Stimulated activated effector memory CD8-positive, alpha-beta T cell treated with anti-CD3 and anti-CD28 coated beads, Interleukin-12 subunit alpha, Interleukin-12 subunit beta, amount 100 ng/mL, for 72 hours (primary cell): Measurements from ENCODE around the gene MED13L.
A peak's percentile ranks its signal among the peaks of the same experiment; 100 is the strongest.

ENCODE experiments used
- ATAC-seq: fragments of 150-1000 bp; cut with Tn5 transposase; 2 replicates; pipeline ENCODE4 v1.10.0; 2021
- DNase-seq, 2 donors: peaks; one replicate each; pipeline ENCODE4 v3.0.0; 2021 to 2022; ENCODE audit warnings: low spot score in 2 of 2
- H3K27ac Mint-ChIP-seq: one replicate; pipeline ENCODE4 v1.8.0; 2022; ENCODE audit warnings: mild to moderate bottlenecking, mixed read lengths
- H3K36me3 Mint-ChIP-seq: one replicate; pipeline ENCODE4 v1.8.0; 2022; ENCODE audit warnings: mild to moderate bottlenecking, mixed read lengths
- H3K4me1 Mint-ChIP-seq: one replicate; pipeline ENCODE4 v1.8.0; 2022; ENCODE audit warnings: mixed read lengths
- H3K4me3 Mint-ChIP-seq: one replicate; pipeline ENCODE4 v1.8.0; 2022; ENCODE audit warnings: mild to moderate bottlenecking, mixed read lengths
- H3K9me3 Mint-ChIP-seq: one replicate; pipeline ENCODE4 v1.8.0; 2022; ENCODE audit warnings: mixed read lengths

The MED13L gene

DNA sequence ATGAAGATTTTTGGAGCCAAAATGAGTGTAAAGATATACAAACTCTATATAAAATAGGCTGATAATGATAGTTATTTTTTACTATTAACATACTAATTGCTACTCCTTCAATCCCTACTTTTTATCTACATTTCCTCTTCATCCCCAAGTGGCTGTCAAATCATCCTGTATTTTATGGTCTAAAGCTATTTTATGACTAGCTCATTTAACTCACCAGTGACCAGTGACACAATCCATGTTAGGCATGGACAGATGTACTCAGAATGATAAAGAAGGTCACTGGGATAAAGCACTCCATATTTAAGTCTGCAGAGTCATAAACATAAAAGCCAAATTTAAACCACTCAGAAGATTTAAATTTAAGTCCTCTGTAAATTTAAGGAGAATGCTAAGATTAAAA, 183.0 kb downstream of the MED13L start:
- Mint-ChIP-seq H3K9me3 (no peaks in the 10 kb centered on the region), H3K36me3 (no peaks in the 10 kb centered on the region), H3K4me1 (peaks cover 31% of the 10 kb centered on the region), H3K27ac (no peak overlapping the region), H3K4me3 (no peak overlapping the region)
- ATAC-seq (no peak), DNase-seq (no peak)

GRCh38 chr12:116093915-116094314, 183.6 kb downstream of the MED13L start:
- DNase-seq, result no peak
- no peaks in the 10 kb centered on the region for H3K36me3 Mint-ChIP-seq
- H3K4me1 Mint-ChIP-seq, result peaks cover 29% of the 10 kb centered on the region
- H3K4me3 Mint-ChIP-seq, result no peak overlapping the region
- no peaks in the 10 kb centered on the region for H3K9me3 Mint-ChIP-seq
- H3K27ac Mint-ChIP-seq, result no peak overlapping the region
- no peak for ATAC-seq

GRCh38 chr12:116092776-116093175, 184.7 kb downstream of the MED13L start:
- Mint-ChIP-seq H3K36me3 (no peaks in the 10 kb centered on the region), H3K4me3 (no peak overlapping the region), H3K4me1 (peaks cover 40% of the 10 kb centered on the region), H3K9me3 (no peaks in the 10 kb centered on the region), H3K27ac (no peak overlapping the region)
- ATAC-seq, result no peak
- DNase-seq, result no peak

DNA sequence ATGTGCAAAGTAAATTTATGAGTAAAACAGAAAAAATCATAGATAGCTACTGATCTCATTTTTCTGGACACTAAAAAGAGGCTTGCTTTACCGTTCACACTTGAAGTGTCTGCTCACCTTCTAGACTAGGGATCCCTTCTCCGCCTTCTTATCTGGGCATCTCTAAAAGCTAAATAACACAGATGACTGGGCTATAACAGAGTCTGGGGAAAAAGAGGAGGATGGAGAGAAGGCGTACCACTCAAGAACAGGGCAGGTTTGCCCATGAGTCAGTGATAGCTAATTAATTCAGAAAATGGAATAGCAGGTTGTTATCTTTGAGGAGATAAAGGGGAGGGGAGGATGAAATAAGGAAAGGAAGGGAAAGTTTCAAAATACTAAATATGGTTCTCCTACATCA, 185.3 kb downstream of the MED13L start:
- Mint-ChIP-seq H3K27ac (no peak overlapping the region), H3K4me1 (peaks cover 46% of the 10 kb centered on the region), H3K36me3 (no peaks in the 10 kb centered on the region), H3K4me3 (no peak overlapping the region), H3K9me3 (no peaks in the 10 kb centered on the region)
- ATAC-seq, result no peak
- no peak for DNase-seq

- no peak for ATAC-seq
- no peak overlapping the region for H3K27ac Mint-ChIP-seq
These were observed 185.9 kb downstream of the MED13L start for GRCh38 chr12:116091579-116091978.

GRCh38 chr12:116090516-116090915, 187.0 kb downstream of the MED13L start:
- H3K27ac Mint-ChIP-seq, result no peak overlapping the region
- no peak overlapping the region for H3K4me3 Mint-ChIP-seq
- no peaks in the 10 kb centered on the region for H3K9me3 Mint-ChIP-seq
- DNase-seq, result no peak
- no peak for ATAC-seq
- H3K4me1 Mint-ChIP-seq, result peaks cover 51% of the 10 kb centered on the region
- no peaks in the 10 kb centered on the region for H3K36me3 Mint-ChIP-seq

More at GRCh38 chr12:116091579-116091978, 185.9 kb downstream of the MED13L start:
- no peaks in the 10 kb centered on the region for H3K9me3 Mint-ChIP-seq
- DNase-seq, result no peak
- H3K36me3 Mint-ChIP-seq, result no peaks in the 10 kb centered on the region
- H3K4me1 Mint-ChIP-seq, result peaks cover 46% of the 10 kb centered on the region
- no peak overlapping the region for H3K4me3 Mint-ChIP-seq

DNA sequence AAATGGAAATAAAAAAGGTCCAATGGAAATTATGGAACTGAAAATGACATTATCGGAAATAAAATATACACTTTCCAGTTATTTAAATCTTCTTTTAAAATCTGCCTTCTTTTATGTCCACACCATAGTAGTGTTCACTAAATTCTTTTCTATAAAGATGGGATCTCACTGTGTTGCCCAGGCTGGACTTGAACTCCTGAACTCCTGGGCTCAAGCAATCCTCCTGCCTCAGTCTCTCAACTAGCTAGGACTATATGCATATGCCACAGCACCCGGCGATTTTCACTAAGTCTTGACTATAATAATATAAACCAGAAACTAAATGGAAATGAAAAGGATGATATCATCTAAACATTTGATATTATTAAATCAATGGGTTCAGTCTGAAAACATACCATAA, 188.4 kb downstream of the MED13L start:
- Mint-ChIP-seq H3K9me3 (no peaks in the 10 kb centered on the region), H3K4me1 (peaks cover 53% of the 10 kb centered on the region), H3K36me3 (no peaks in the 10 kb centered on the region), H3K27ac (no peak overlapping the region), H3K4me3 (no peak overlapping the region)
- ATAC-seq, result no peak
- DNase-seq, result no peak

- Mint-ChIP-seq H3K4me3 (peak overlapping the region; percentile 44), H3K9me3 (no peaks in the 10 kb centered on the region)
These were observed 189.5 kb downstream of the MED13L start for GRCh38 chr12:116087962-116088361.

DNA sequence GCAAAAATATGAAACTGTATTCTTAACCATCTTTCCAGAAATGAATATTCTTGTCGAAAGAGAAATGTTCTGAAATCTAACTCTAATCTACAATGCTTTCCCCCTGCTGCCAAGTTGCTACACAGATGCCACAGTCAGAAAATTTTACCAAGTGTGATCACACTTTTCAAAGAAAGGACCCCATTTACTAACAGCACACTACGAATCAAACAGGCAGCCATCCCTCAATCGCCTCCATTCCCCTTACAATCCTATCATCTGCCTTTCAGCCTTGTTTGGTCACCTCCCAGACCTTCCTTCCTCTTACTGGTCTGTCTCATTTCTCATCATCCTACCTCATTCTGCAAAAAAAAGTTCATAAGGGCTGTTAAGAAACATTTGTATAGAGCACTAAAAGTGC, 190.1 kb downstream of the MED13L start:
- ATAC-seq (peak; percentile 79), DNase-seq (peak in 1 of 2 donors; percentile 56)
- H3K27ac Mint-ChIP-seq, result peak overlapping the region; percentile 69
- no peaks in the 10 kb centered on the region for H3K9me3 Mint-ChIP-seq
- H3K4me3 Mint-ChIP-seq, result peak overlapping the region; percentile 44
- H3K36me3 Mint-ChIP-seq, result no peaks in the 10 kb centered on the region
- H3K4me1 Mint-ChIP-seq, result peaks cover 49% of the 10 kb centered on the region

More at GRCh38 chr12:116087962-116088361, 189.5 kb downstream of the MED13L start:
- peak; percentile 94 for ATAC-seq
- H3K36me3 Mint-ChIP-seq, result no peaks in the 10 kb centered on the region
- peaks cover 53% of the 10 kb centered on the region for H3K4me1 Mint-ChIP-seq
- peak overlapping the region; percentile 69 for H3K27ac Mint-ChIP-seq
- DNase-seq, result peak in 1 of 2 donors; percentile 54

GRCh38 chr12:116080415-116080814, 197.1 kb downstream of the MED13L start:
- H3K4me3 Mint-ChIP-seq, result no peak overlapping the region
- peaks cover under 1% of the 10 kb centered on the region for H3K4me1 Mint-ChIP-seq

GRCh38 chr12:116078396-116078795, 199.1 kb downstream of the MED13L start:
- DNase-seq, result no peak
- Mint-ChIP-seq H3K36me3 (no peaks in the 10 kb centered on the region), H3K9me3 (no peaks in the 10 kb centered on the region), H3K4me3 (no peak overlapping the region), H3K4me1 (peaks cover 5% of the 10 kb centered on the region), H3K27ac (no peak overlapping the region)
- no peak for ATAC-seq

More at GRCh38 chr12:116080415-116080814, 197.1 kb downstream of the MED13L start:
- no peaks in the 10 kb centered on the region for H3K36me3 Mint-ChIP-seq
- DNase-seq (no peak), ATAC-seq (peak; percentile 49)
- no peak overlapping the region for H3K27ac Mint-ChIP-seq
- no peaks in the 10 kb centered on the region for H3K9me3 Mint-ChIP-seq

- Mint-ChIP-seq H3K4me3 (no peak overlapping the region), H3K36me3 (no peaks in the 10 kb centered on the region), H3K4me1 (peaks cover 5% of the 10 kb centered on the region), H3K27ac (no peak overlapping the region), H3K9me3 (no peaks in the 10 kb centered on the region)
- no peak for ATAC-seq
- no peak for DNase-seq
These were observed 200.1 kb downstream of the MED13L start for GRCh38 chr12:116077431-116077830.

GRCh38 chr12:116076399-116076798, 201.1 kb downstream of the MED13L start:
- Mint-ChIP-seq H3K4me3 (no peak overlapping the region), H3K4me1 (peaks cover 5% of the 10 kb centered on the region), H3K36me3 (no peaks in the 10 kb centered on the region), H3K27ac (no peak overlapping the region), H3K9me3 (no peaks in the 10 kb centered on the region)
- DNase-seq (no peak), ATAC-seq (no peak)

DNA sequence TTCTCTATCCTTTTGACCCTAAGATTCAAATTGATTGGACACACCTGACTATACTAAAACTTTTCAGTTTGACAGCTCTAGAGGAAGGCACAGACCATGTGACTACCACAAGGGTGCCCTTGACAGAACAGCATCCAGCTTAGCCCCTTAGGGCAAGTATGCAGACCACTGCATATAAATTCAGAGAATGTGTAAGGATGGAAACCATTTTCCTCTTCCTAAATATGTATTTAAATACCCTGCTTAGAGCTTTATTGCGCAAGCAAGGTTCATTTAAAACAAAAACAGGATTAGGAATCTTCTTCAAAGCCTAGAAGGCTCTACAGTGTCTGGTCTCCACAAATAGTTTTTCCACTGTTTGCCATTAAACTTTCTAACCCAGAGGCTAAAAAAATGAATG, 202.8 kb downstream of the MED13L start:
- Mint-ChIP-seq H3K27ac (peak overlapping the region; percentile 4), H3K9me3 (no peaks in the 10 kb centered on the region), H3K4me3 (no peak overlapping the region), H3K4me1 (peaks cover 5% of the 10 kb centered on the region), H3K36me3 (no peaks in the 10 kb centered on the region)
- DNase-seq (no peak), ATAC-seq (no peak)

DNA sequence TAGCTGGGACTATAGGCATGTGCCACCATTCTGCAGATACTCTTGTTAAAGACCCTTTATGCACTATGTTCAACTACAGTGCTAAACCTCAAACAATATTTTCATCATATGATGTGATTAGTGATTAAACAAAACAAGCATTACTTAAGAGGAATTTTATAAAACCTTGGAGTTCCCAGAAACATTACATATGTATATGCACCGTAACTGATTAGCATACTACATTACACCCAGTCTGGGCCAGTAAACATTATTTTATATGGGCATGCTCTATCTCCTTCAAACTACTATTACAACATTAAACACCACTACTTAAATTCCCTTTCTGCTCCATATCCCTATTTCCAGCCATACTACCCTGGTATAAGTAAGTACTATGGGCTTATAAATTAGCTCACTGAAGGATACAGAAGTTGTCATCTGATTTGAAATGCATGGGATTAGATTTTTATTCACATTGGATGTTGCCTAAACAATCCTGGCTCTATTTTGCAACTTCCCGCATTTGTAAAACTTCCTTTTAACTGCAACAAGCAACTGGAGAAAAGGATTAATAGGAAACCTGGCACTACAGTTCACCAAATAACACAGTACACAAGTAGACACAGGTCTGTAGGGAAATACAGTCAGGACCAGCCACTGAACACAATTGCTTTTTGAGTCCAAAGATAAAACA, 205.8 kb downstream of the MED13L start:
- H3K36me3 Mint-ChIP-seq, result no peaks in the 10 kb centered on the region
- no peak for ATAC-seq
- H3K4me3 Mint-ChIP-seq, result no peak overlapping the region
- no peak overlapping the region for H3K27ac Mint-ChIP-seq
- no peaks in the 10 kb centered on the region for H3K9me3 Mint-ChIP-seq
- DNase-seq, result no peak
- H3K4me1 Mint-ChIP-seq, result peaks cover 19% of the 10 kb centered on the region

DNA sequence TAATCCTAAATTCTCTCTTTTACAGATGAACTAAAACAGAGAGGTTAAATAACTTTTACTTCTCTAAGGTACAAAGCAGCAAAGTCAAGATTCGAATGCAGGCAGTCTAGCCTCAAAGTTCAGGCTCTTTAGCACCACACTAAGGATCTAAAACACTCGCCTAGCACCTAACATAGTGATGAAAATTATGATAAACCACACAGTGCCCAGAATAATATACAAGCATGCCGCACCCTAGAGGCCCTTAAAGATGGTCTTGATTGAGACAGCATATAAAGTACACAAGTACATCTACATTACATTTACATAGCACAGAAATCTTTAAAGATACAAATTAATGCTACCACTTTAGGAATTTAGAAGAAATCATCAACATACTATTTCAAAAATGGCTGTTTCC, 207.0 kb downstream of the MED13L start:
- Mint-ChIP-seq H3K27ac (no peak overlapping the region), H3K4me1 (peaks cover 21% of the 10 kb centered on the region), H3K4me3 (no peak overlapping the region), H3K9me3 (no peaks in the 10 kb centered on the region), H3K36me3 (no peaks in the 10 kb centered on the region)
- no peak for ATAC-seq
- DNase-seq, result no peak
